Peyer's patch (tissue), 4 donors: ENCODE data around the gene AKAP6.

Source experiments
- POLR2A ChIP-seq, 2 donors: fragments of 450-650 bp; IDR thresholded peaks; one replicate each; pipeline ENCODE4 v1.5.1; 2017; ENCODE audit warnings: antibody characterized with exemption in 2 of 2, mild to moderate bottlenecking in 2 of 2, moderate library complexity in 2 of 2
- TF ChIP-seq, protein P1 (sequence below), 6 experiments: fragments of 450-650 bp in 4 of 6; fragments of 200-600 bp in 2 of 6; sonication (generic) in 1 of 6; IDR thresholded peaks; one replicate each; pipeline ENCODE4 v1.5.1; 2017 to 2019; ENCODE audit warnings: antibody characterized with exemption in 6 of 6, mild to moderate bottlenecking in 3 of 6, moderate library complexity in 1 of 6

DNA sequence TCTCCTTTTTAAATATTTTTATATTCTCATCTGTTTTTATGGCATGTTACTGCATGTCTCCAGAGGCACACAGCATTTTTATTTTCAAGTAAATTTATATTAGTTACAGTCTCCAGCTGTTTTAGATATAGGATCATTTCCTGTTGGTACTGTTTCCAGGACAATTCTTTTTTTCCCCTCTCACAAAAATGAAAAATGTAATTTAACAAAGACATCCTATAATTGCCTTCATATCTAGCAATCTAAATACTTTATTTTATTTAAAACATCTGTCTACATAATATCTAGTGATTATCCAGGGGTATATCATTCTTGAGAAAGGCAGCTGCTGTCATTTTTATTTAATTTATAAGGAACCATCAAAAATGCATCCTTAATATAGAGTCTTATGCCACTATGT lies 337.2 kb downstream of the AKAP6 start:
- no peak for TF ChIP-seq POLR2A (IDR thresholded peaks at IDR 0.05)
- TF ChIP-seq, protein P1, sequence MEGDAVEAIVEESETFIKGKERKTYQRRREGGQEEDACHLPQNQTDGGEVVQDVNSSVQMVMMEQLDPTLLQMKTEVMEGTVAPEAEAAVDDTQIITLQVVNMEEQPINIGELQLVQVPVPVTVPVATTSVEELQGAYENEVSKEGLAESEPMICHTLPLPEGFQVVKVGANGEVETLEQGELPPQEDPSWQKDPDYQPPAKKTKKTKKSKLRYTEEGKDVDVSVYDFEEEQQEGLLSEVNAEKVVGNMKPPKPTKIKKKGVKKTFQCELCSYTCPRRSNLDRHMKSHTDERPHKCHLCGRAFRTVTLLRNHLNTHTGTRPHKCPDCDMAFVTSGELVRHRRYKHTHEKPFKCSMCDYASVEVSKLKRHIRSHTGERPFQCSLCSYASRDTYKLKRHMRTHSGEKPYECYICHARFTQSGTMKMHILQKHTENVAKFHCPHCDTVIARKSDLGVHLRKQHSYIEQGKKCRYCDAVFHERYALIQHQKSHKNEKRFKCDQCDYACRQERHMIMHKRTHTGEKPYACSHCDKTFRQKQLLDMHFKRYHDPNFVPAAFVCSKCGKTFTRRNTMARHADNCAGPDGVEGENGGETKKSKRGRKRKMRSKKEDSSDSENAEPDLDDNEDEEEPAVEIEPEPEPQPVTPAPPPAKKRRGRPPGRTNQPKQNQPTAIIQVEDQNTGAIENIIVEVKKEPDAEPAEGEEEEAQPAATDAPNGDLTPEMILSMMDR (IDR thresholded peaks at IDR 0.05) = no peak
